Measurements from ENCODE around the gene AAMDC. TPM values are rescaled to one million over a fixed set of nuclear protein-coding genes. Genes with fewer than 3 reads are reported as not detected.

AAMDC gene
- total and polyA plus RNA-seq, 10 of the 15 experiments (the other 5 are each of a cell fraction or from before 2014, with no cell fraction given), result 3.7 to 38.3 (median 11.2) TPM

GRCh38 chr11:77820565-77821348 lies at the start of gene AAMDC, which contains the start of gene RSF1 (continued):
- TF ChIP-seq ZNF687 (IDR thresholded peaks at IDR 0.05) (no peak), ASH2L (IDR thresholded peaks at IDR 0.05; ENCODE audit: borderline replicate concordance, low read depth) (peak; percentile 81; the same call in 1 of the 2 replicates), EGR1 (IDR thresholded peaks at IDR 0.05; ENCODE audit: borderline replicate concordance in 1 of 2, low read depth in 2 of 2, low read length in 2 of 2) (peak in 1 of 2 experiments; percentile 67; a peak in 2 of 3 replicates), BRCA1 (IDR thresholded peaks at IDR 0.05; ENCODE audit: low read depth, low read length) (no peak), TBL1XR1 (IDR thresholded peaks at IDR 0.05; ENCODE audit: low read depth, low read length) (peak; percentile 48; the same call in 1 of the 2 replicates), HDAC2 (IDR thresholded peaks at IDR 0.05) (no peak), GATAD2B (conservative IDR thresholded peaks at IDR 0.05; ENCODE audit: low read depth) (no peak), TCF12 (IDR thresholded peaks at IDR 0.05; ENCODE audit: low read depth, low read length) (peak; percentile 56; the same call in 1 of the 2 replicates), SMC3 (IDR thresholded peaks at IDR 0.05; ENCODE audit: borderline replicate concordance, low read length) (peak; percentile 16; the same call in 1 of the 2 replicates), CREM (IDR thresholded peaks at IDR 0.05; ENCODE audit: low read depth) (peak; percentile 64; the same call in 1 of the 2 replicates), SP1 (IDR thresholded peaks at IDR 0.05; ENCODE audit: low read depth, low read length) (peak; percentile 61), YY1 (IDR thresholded peaks at IDR 0.05; ENCODE audit: low read depth, low read length) (peak; percentile 98), SUPT20H (IDR thresholded peaks at IDR 0.05; ENCODE audit: borderline replicate concordance, control insufficient read depth, low read depth, low read length) (no peak), PBX3 (IDR thresholded peaks at IDR 0.05; ENCODE audit: insufficient replicate concordance, low read depth, low read length) (peak; percentile 30), RB1 (IDR thresholded peaks at IDR 0.05; ENCODE audit: borderline replicate concordance) (peak; percentile 80; the same call in 1 of the 2 replicates), RELB (IDR thresholded peaks at IDR 0.05; ENCODE audit: low read depth) (peak; percentile 86; the same call in 1 of the 2 replicates), ELK1 (IDR thresholded peaks at IDR 0.05; ENCODE audit: low read depth, low read length) (peak; percentile 62), PAX5 (IDR thresholded peaks at IDR 0.05; ENCODE audit: borderline replicate concordance, low read depth, low read length) (no peak; the same call in 1 of the 2 replicates), KAT2A (conservative IDR thresholded peaks at IDR 0.05; ENCODE audit: control insufficient read depth, low read depth, low read length) (no peak), ZBED1 (IDR thresholded peaks at IDR 0.05; ENCODE audit: borderline replicate concordance) (no peak), NFYA (IDR thresholded peaks at IDR 0.05; ENCODE audit: borderline replicate concordance, low read depth, low read length) (no peak), TARDBP (IDR thresholded peaks at IDR 0.05; ENCODE audit: borderline replicate concordance) (0 out of 2 replicates have a peak, but pooled peaks have one; percentile 49), YBX1 (IDR thresholded peaks at IDR 0.05) (no peak)
